ENCODE results near the gene INTS1.

DNA sequence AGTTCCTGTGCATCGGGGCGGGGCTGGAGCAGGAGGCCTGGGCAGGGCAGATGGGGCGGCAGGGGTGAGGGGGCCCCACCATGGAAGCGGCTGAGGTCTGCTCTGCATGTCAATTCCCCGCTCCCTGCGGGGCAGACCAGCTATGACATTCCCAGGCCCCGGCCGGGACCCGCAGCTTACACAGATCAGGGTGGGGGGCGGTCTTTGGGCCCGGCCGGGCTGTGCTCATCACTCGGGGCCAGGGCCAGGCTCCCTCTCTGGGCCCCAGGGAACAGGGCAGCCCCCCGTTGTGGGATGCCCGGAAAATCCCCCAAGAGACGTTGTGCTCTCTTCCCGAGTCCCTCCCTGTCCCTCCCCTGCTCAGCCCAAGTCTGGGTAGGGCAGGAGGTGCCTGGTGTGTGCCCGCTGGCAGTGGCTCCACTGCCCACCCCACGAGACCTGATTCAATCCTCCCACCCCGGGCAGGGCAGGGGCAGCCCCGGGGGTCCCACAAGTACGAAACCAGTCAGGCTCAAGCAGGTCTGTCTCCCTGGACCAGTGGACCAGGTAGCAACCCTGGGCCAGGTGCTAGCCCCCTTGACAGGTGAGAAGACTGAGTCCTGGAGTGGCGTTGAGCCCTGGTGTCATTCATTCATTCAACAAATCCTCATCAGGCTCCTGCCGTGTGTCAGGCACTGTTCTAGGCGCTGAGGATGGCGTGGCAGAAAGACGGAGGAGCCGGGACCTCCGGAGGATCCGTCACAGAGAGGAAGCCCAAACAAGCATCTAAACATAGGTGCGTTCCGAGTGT is 73.9 kb downstream of the INTS1 start:
- TF ChIP-seq POLR2A (IDR thresholded peaks at IDR 0.05) (no peak), EP300 (IDR thresholded peaks at IDR 0.05) (no peak), POLR2AphosphoS5 (IDR thresholded peaks at IDR 0.05) (no peak)
- TF ChIP-seq, protein P1, sequence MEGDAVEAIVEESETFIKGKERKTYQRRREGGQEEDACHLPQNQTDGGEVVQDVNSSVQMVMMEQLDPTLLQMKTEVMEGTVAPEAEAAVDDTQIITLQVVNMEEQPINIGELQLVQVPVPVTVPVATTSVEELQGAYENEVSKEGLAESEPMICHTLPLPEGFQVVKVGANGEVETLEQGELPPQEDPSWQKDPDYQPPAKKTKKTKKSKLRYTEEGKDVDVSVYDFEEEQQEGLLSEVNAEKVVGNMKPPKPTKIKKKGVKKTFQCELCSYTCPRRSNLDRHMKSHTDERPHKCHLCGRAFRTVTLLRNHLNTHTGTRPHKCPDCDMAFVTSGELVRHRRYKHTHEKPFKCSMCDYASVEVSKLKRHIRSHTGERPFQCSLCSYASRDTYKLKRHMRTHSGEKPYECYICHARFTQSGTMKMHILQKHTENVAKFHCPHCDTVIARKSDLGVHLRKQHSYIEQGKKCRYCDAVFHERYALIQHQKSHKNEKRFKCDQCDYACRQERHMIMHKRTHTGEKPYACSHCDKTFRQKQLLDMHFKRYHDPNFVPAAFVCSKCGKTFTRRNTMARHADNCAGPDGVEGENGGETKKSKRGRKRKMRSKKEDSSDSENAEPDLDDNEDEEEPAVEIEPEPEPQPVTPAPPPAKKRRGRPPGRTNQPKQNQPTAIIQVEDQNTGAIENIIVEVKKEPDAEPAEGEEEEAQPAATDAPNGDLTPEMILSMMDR (IDR thresholded peaks at IDR 0.05), result no peak

Measured in sigmoid colon (tissue), 4 donors.